Stimulated activated CD4-positive, alpha-beta T cell treated with anti-CD3 and anti-CD28 coated beads, Interleukin-12 subunit alpha, Interleukin-12 subunit beta, amount 100 ng/mL, for 4 hours (primary cell): ENCODE data around the gene CYSTM1.

ENCODE experiments used
- DNase-seq: peaks from one replicate; pipeline ENCODE4 v3.0.0-alpha.2; 2020

The CYSTM1 gene

DNA sequence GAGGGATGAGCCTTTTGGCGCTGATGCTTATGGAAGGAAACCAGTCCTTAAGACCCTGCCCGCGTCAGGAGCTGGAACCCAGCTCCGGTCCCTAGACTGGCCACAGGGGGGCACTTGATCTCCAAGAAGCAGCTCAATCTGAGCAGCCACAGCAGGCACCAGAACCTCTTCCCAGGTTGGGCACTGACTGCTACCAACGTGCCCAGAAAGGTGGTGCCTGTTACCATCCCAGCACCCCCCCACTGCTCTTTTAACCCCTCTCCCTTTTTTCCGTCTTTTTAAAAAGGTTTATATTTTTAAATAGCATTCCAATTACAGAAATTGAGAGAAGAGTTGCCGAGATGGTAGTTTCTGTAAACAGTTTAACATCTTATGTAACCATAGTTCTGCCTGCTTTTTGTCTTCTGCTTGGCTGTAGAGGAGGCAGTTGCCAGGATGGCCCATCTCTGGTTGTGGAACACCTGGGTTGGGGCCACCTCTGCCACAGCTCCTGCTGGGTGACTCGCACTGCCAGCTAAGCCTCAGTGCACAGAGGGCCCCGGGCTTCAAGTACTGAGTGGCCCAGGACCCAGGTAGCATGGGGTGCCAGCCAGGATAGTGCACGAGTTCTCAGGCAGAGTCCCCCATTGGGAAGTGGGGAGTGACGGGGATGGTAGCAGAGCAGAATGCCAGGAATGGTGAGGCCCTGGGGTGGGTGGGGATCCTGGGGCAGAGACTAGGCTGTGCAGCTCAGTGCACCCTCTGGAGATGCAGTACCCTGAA, 65.1 kb downstream of the CYSTM1 start:
- peak; percentile 61 for DNase-seq

GRCh38 chr5:140240987-140241706, 66.2 kb downstream of the CYSTM1 start:
- DNase-seq, result no peak

DNA sequence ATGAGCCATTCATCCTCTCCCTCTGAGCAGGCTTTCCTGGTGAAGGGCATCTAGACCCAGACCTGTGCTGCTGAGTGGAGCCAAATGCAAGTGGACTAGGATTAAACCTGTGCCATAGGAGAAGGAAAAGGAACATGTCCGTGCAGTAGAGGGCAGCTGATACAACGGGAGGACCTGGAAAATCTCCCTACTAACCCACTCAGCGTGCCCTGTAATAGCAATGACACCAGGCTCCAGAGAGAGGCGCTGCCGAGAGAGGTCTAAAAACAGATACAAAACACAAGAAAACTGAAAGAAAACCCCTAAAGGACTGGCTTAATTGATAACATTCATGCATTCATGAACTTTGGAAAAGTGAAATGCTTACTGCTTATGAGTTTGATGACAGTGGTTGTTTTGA, 67.1 kb downstream of the CYSTM1 start:
- no peak for DNase-seq

DNA sequence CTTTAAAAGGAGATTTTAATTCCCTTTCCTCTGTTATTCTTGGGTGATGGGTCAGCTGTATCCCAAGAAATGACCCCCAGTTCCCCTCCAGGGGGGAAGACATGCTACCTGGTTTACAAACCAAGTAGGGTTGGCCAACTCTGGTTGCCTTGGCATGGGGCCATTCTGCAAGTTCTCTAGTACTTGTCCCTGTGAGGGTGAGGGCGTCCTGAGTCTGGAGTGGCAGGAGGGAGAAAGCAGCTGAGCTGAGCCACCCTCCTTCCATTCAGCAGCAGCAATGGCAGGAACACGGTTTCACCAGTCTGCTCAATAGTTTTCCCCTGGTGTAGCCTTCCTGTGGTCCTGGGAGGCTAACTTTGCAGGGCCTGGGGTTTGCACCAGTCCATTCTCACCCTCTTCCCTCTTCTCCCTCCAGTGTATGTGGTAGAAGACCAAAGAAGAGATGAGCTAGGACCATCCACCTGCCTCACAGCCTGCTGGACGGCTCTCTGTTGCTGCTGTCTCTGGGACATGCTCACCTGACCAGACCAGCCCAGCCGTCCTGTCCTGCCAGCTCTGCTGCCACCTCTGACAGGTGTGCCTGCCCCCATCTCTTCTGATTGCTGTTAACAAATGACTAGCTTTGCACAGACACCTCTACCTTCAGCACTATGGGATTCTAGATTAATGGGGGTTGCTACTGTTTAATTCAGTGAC, 68.0 kb downstream of the CYSTM1 start:
- no peak for DNase-seq

GRCh38 chr5:140243706-140244250, 68.8 kb downstream of the CYSTM1 start:
- DNase-seq, result no peak

DNA sequence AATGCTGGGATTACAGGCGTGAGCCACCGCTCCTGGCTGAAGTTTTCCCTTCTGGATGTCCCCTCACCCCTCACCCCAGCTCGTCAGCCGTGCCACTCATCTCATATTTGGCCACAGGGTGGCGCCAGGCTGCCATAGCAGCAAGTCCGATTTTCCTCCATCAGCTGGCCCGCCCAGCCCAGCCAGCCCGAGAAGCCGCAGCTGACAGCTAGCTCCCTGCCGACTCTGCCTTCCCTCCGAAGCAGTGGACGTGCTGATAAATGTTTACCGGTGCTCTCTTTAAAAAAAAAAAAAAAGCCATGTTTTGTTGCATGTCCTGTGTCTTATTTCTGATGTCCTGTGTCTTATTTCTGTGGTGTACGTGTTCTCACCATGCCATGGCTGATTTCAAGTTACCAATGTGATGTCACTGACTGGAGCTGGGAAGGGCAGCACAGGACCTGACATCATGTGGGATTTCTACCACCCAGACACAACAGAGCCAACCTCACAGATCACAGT, 69.6 kb downstream of the CYSTM1 start:
- DNase-seq, result peak; percentile 76

- no peak for DNase-seq
Measured at GRCh38 chr5:140245341-140245740, 70.4 kb downstream of the CYSTM1 start.

GRCh38 chr5:140245926-140246325, 70.9 kb downstream of the CYSTM1 start:
- DNase-seq, result no peak

GRCh38 chr5:140246378-140247122, 71.6 kb downstream of the CYSTM1 start:
- DNase-seq, result no peak

- no peak for DNase-seq
Measured at GRCh38 chr5:140248414-140248813, 73.4 kb downstream of the CYSTM1 start.

DNA sequence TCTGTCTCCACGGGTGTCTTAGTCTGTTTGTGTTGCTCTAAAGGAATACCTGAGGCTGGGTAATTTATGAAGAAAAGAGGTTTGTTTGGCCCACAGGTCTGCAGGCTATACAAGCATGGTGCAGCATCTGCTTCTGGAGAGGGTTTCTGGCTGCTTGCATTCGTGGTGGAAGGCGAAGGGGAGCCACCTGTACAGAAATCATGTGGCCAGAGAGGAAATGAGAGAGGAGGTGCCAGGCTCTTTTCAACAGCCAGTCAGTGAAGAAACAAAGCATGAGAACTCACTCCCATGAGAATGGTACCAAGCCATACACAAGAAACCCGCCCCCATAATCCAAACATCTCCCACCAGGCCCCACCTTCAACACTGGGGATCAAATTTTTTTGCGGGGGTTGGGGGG, 74.5 kb downstream of the CYSTM1 start:
- DNase-seq, result no peak

GRCh38 chr5:140250386-140250785, 75.4 kb downstream of the CYSTM1 start:
- DNase-seq, result no peak

DNA sequence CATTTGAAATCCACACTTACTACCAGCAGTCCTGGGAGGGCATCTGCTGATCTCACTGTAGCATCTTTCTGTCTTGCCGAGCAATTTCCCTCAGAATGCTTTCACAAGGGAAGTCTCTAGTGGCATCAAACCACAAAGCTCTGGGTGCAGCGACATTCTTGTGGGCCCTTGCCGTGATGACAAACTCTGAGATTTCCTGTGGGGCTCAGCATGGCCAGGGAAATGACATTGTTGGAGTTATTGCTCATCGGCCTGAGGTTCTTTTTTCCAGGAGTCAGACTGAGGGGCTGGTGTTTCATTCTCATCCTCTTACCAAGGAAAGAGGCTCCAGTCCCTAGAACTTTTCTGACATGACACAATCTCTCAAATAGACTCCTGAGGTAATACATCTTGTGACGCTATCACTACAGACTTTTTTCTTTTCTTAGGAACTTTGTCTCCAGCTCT, 76.6 kb downstream of the CYSTM1 start:
- DNase-seq, result peak; percentile 29

- no peak for DNase-seq
Measured at GRCh38 chr5:140252470-140253126, 77.6 kb downstream of the CYSTM1 start.

- DNase-seq, result no peak
Measured at GRCh38 chr5:140253985-140254384, 79.0 kb downstream of the CYSTM1 start.

- no peak for DNase-seq
Measured at GRCh38 chr5:140255460-140256157, 80.6 kb downstream of the CYSTM1 start.

- DNase-seq, result no peak
Measured at GRCh38 chr5:140256726-140257125, 81.7 kb downstream of the CYSTM1 start.

- DNase-seq, result no peak
Measured at GRCh38 chr5:140258016-140258415, 83.0 kb downstream of the CYSTM1 start.

DNA sequence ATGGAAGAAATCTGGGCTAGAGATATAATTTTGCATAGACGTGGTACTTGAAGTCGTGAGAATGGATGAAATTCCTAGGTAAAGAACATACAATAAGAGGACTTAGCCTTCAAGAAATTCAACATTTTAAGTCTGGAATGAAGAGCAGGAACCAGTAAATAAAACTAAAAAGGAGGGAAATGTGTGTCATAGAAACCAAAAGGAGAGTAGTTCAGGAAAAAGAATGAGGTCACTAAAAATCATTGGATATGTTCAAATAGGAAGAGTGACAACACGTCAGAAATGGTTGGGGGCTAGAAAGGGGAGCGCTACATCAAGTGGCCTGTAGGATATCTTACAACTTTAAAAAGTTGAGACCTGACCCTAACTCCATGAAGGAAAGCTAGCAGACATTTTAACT, 83.9 kb downstream of the CYSTM1 start:
- no peak for DNase-seq

DNA sequence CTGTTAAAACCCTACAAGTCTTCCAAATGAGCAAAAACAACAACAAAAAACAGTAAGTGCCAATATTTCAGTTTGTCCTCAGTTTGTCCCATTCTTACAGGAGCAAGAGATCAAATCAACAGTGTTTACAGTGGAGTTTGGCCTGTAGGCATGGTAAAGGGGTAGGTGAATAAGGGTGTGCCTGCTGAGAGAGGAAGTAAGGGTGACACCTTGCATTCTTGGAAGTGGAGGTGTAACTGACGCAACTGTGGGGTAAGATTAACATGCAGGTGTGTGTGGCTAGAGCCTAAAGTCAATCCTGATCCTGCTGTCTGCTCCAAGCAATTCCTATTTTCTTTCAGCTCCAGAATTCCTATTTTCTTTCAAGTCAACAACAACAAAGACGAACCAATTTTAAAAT, 84.5 kb downstream of the CYSTM1 start:
- no peak for DNase-seq

- no peak for DNase-seq
Measured at GRCh38 chr5:140260089-140260656, 85.2 kb downstream of the CYSTM1 start.
